Hippocampal formation (tissue), 2 donors: ENCODE results near the gene TET1.
"Not testable (repeated sequence)": the region's sequence is repeated elsewhere in the genome, so short reads cannot be mapped to it uniquely, and the experiment has no call there.

Experiments
- DNase-seq, 2 donors: peaks; one replicate each; lab custom pipeline; 2025; lab: John Stamatoyannopoulos, UW

Gene TET1

DNA sequence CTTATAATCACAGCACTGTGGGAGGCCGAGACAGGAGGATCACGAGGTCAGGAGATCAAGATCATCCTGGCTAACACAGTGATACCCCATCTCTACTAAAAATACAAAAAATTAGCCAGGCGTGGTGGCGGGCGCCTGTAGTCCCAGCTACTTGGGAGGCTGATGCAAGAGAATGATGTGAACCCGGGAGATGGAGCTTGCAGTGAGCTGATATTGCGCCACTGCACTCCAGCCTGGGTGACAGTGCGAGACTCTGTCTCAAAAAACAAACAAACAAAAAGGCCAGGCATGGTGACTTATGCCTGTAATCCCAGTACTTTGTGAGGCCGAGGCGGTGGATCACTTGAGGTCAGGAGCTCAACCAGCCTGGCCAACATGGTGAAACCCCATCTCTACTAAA is 49.9 kb downstream of the TET1 start:
- not testable (repeated sequence) for DNase-seq

DNA sequence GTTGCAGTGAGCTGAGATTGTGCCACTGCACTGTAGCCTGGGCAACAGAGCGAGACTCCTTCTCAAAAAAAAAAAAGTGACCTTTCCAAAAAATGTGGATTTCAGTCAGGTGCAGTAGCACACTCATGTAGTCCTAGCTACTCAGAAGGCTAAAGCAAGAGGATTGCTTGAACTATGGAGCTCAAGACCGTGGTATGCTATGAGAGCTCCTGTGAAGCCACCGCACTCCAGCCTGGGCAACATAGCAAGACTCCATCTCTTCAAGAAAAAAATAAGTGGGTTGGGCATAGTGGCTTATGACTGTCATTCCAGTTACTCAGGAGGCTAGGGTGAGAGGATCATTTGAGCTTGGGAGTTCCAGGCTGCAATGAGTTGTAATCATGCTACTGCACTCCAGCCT is 51.1 kb downstream of the TET1 start:
- DNase-seq: no peak

GRCh38 chr10:68613974-68614373 is 53.8 kb downstream of the TET1 start:
- DNase-seq: not testable (repeated sequence)

DNA sequence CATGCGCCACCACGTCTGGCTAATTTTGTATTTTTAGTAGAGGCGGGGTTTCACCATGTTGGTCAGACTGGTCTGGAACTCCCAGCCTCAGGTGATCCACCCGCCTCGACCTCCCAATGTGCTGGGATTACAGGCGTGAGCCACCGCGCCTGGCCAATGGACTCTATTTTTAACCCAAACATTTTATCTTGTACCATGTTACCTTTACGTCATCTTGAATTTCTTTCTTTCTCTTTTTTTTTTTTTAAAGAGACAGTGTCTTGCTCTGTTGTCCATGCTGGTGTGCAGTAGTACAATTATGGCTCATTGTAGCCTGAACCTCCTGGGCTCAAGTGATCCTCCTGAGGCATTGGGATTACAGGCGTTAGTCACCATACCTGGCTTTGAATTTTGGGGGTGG is 57.6 kb downstream of the TET1 start:
- DNase-seq: not testable (repeated sequence)

DNA sequence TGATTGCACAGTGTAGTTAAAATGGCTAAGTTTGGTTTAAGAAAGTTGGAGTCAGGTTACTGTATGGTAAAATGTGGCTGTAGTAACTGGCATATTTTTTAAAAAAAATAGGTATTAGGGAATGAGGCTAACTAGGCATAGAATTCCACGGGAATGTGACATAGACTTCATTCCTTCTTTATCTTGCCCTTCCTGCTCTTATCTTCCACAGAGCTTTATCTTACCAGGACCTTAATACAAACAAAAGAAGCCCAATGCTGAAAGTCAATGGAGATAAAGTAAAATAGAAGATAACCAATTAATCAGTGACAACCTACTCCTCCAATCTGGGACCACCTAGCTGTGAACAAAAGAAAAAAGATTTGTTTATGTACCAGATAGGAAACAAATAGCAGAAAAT is 58.1 kb downstream of the TET1 start:
- DNase-seq: no peak

- no peak for DNase-seq
These were observed 59.5 kb downstream of the TET1 start for GRCh38 chr10:68619595-68619994.

DNA sequence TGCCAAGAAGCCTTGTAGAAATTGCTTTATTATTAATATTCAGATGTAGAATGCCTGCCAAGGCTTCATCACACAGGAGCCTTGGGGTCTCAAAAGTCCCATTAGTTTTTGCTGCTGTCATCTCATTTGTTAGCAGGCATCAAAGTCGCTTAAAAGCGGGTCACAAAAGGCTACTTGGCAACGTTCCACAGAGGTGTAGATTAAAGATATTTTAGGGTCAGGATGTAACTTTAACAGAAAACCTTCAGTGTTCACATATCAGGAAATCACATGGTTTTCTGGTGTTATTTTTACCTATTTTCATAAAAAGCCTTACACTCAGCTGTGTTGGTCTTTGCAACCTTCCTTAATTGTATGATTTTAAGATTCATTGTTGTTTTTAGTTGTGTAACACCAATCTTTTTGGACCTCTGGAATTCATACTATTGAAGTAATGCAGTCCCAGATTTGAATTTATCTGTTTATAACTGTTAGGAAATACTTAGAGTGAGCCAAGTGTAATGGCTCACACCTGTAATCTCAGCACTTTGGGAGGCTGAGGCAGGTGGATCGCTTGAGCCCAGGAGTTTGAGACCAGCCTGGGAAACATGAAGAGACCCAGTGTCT is 65.3 kb downstream of the TET1 start:
- no peak for DNase-seq

- DNase-seq: no peak
These were observed 68.5 kb downstream of the TET1 start for GRCh38 chr10:68628576-68629127.

DNA sequence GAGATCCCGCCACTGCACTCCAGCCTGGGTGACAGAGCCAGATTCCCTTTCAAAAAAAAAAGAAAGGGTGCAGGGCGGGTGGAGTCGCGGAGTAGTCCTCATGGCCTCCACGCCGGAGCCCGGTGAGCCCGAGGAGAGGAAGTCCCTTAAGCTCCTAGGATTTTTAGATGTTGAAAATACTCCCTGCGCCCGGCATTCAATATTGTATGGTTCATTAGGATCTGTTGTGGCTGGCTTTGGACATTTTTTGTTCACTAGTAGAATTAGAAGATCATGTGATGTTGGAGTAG is 72.1 kb downstream of the TET1 start:
- not testable (repeated sequence) for DNase-seq

DNA sequence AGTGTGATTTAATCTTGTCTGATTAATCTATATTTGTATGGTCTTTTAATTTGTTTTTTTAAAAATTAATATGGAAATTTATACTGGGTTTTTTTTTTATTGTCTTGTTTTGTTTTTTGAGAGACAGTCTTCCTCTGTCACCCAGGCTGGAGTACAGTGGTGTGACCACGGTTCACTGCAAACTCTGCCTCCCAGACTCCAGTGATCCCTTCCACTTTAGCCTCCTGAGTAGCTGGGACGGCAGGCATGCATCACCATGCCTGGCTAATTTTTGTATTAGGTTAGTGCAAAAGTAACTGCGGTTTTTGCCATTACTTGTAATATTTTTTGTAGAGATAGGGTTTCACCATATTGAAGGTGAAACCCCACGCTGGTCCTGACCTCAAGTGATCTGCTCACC is 73.1 kb downstream of the TET1 start:
- no peak for DNase-seq

GRCh38 chr10:68633816-68634466 is 73.8 kb downstream of the TET1 start:
- no peak for DNase-seq

DNA sequence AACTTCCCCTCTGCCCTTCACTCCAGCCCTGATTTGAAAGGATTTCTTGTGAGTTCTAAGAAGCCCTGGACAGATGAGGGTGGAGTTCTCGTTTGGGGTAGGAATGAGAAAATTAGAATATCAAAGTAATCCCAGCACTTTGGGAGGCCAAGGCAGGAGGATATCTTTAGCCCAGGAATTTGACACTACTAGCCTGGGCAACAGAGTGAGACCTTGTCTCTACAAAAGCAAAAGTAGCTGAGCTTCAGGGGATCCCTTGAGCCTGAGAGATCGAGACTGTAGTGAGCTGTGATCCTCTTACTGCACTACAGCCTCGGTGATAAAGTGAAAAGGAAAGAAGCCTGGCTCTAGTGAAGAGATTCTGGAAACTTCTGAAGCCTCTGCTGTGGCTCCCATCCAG is 76.2 kb downstream of the TET1 start:
- no peak for DNase-seq

GRCh38 chr10:68643550-68643949 is 83.4 kb downstream of the TET1 start:
- DNase-seq: not testable (repeated sequence)

GRCh38 chr10:68647672-68648341 is 87.7 kb downstream of the TET1 start:
- DNase-seq: no peak

DNA sequence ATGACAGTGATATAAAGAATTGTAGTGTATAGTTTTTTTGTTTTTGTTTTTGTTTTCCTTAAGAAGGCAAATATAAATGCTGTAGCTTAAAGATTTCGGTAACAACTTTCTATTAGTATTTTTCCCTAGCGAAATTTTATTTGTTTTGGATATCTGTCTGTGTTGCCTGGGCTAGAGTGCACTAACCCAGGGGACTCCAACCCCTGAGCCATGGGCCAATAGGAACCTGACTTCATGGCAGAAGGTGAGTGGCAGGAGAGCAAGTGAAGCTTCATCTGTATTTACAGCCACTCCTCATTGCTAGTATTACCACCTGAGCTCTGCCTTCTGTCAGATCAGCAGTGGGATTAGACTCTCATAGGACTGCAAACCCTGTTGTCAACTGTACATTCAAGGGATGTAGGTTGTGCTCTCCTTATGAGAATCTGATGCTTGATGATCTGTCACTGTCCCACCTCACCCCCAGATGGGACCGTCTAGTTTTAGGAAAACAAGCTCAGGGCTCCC is 95.5 kb downstream of the TET1 start:
- DNase-seq: no peak

- no peak for DNase-seq
These were observed 105.7 kb downstream of the TET1 start for GRCh38 chr10:68665841-68666240.

DNA sequence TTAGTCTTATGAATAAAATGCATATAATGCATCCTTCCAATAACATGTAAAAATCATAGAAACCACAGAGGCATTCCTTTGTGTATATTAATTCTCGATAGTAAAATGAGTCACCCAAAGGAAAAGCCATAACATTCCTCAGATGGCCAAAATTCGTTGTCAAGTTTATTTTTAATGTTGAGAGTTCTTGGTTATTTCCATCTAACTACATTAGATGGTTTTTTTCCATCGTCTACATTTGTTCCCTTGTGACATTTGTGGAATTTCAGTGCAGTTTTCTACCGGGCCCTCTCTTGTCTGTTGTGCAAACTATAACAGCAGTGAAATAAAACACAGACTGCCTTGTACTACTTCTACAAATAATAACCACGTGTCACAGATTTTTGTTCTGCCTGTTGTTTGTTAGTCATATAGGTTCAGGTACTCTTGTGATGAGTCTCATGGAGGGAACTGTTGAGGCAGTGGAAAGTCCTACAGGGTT is 106.2 kb downstream of the TET1 start:
- no peak for DNase-seq

GRCh38 chr10:68668231-68668630 is 108.1 kb downstream of the TET1 start:
- DNase-seq: no peak

GRCh38 chr10:68668972-68669371 is 108.8 kb downstream of the TET1 start:
- no peak for DNase-seq

DNA sequence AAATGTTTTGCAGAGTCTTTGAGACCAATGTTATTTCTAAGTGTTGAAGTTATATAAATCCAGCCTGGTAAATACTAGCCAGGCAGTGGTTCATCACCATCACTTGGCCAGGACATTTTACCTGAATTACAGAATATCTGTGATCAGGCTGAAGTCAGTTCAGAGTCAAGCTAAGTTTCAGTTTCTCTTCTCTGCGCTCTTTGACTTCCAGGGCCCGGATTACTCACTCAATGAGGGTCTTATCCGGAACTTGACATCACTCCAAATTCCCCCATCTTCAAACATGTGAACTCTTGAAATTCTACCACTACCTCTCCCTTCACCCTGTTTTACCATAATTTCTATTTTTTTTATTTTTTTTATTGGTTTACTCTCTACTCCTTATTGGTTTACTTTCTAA is 124.3 kb downstream of the TET1 start:
- DNase-seq: no peak

DNA sequence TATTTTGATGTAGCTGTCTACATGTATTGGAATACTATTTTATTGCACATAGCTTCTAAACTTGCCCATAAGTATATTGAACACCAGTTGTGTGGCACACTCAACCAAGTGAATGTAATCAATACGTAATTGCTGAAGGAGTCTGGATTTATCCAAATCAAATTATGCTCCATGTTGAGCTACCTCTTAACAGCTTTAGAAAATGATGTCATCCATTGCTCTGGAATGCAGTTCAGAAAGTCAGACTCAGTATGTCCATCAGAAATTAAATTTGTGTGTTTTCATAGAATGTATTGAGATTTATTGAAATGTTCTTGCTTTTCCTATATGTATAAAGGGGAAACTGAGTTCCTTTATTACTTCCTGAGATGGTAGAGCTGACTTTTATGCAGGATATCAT is 135.9 kb downstream of the TET1 start:
- DNase-seq: no peak

- no peak for DNase-seq
These were observed 137.0 kb downstream of the TET1 start for GRCh38 chr10:68697106-68697505.

- DNase-seq: no peak
These were observed 140.1 kb downstream of the TET1 start for GRCh38 chr10:68700197-68700596.
